Esophagus muscularis mucosa (tissue), 4 donors: ENCODE data around the gene C1QTNF5. TPM values are rescaled to one million over a fixed set of nuclear protein-coding genes. Genes with fewer than 3 reads are reported as not detected.
A peak's percentile ranks its signal among the peaks of the same experiment; 100 is the strongest.

Source experiments
- DNase-seq: peaks from one replicate; pipeline ENCODE4 v3.0.0-alpha.2; 2017; ENCODE audit errors: extremely low spot score
- H3K27ac ChIP-seq, 4 donors: fragments of 200-600 bp; sonication (generic); replicated peaks in 1 of 4; 1 replicate in 3 of 4; 2 replicates in 1 of 4; pipeline ENCODE4 v1.5.1; 2016 to 2019; ENCODE audit warnings: mild to moderate bottlenecking in 1 of 4
- H3K27me3 ChIP-seq, 4 donors: fragments of 200-600 bp; sonication (generic); one replicate each; pipeline versions ENCODE4 v1.5.1 to v1.6.0; 2016 to 2019
- H3K36me3 ChIP-seq, 4 donors: fragments of 200-600 bp; sonication (generic); one replicate each; pipeline ENCODE4 v1.5.1; 2016 to 2019
- H3K4me1 ChIP-seq, 4 donors: fragments of 200-600 bp; sonication (generic); one replicate each; pipeline ENCODE4 v1.5.1; 2016 to 2019
- H3K4me3 ChIP-seq, 4 donors: fragments of 200-600 bp; sonication (generic); 1 replicate in 2 of 4; 2 replicates in 2 of 4; pipeline ENCODE4 v1.5.1; 2016 to 2019; ENCODE audit warnings: mild to moderate bottlenecking in 4 of 4, moderate library complexity in 1 of 4
- H3K9me3 ChIP-seq, 4 donors: fragments of 200-600 bp; sonication (generic); 1 replicate in 3 of 4; 2 replicates in 1 of 4; pipeline ENCODE4 v1.5.1; 2016 to 2019
- CTCF ChIP-seq, 3 experiments: fragments of 200-600 bp in 2 of 3; fragments of 450-650 bp in 1 of 3; sonication (generic) in 2 of 3; IDR thresholded peaks; one replicate each; pipeline ENCODE4 v1.5.1; 2017 to 2019; ENCODE audit warnings: antibody characterized with exemption in 3 of 3, mild to moderate bottlenecking in 2 of 3, moderate library complexity in 1 of 3
- EP300 ChIP-seq: sonication (generic); formaldehyde crosslinking; IDR thresholded peaks from one replicate; pipeline ENCODE4 v1.6.1; 2017; ENCODE audit warnings: antibody characterized with exemption
- POLR2A ChIP-seq: fragments of 450-650 bp; IDR thresholded peaks from one replicate; pipeline ENCODE4 v1.6.1; 2017; ENCODE audit warnings: antibody characterized with exemption, moderate library complexity, mild to moderate bottlenecking, low read depth
- POLR2AphosphoS5 ChIP-seq, 2 donors: sonication (generic); formaldehyde crosslinking; IDR thresholded peaks; one replicate each; pipeline ENCODE4 v1.6.1; 2017; ENCODE audit warnings: antibody characterized with exemption in 2 of 2
- WGBS: methylation state at CpG from one replicate; pipeline ENCODE4 v1.1.5; 2018; 5-methylcytosine and 5-hydroxymethylcytosine counted together
- intact Hi-C: fragments of 100-400 bp; cut with DNase I; formaldehyde crosslinking; loops from one replicate; pipeline ENCODE4 v1.15.1; 2023
- total RNA-seq, 4 donors: library from RNA; depleted of rRNA; stranded (reverse); fragments of >200 nt; gene quantifications; one replicate each; pipeline versions ENCODE4 v1.1.0 to v1.2.1, GENCODE V29; 2016

Gene C1QTNF5
- total RNA-seq, 4 donors from 2014 or later, result 23.7 to 74.3 (median 51.6) TPM

GRCh38 chr11:119347940-119348605 is 7.4 kb upstream of the C1QTNF5 start:
- Histone ChIP-seq H3K9me3 (no peaks in the 10 kb centered on the region), H3K4me1 (peaks cover 4 to 15% (median 12%) of the 10 kb centered on the region in 4 donors), H3K36me3 (no peaks in the 10 kb centered on the region), H3K27me3 (no peaks in the 10 kb centered on the region), H3K4me3 (no peak overlapping the region), H3K27ac (no peak overlapping the region)
- intact Hi-C loops, result no loop called here
- WGBS, result 74% methylated on average over 16 of the region's 16 CpGs
- TF ChIP-seq CTCF (IDR thresholded peaks at IDR 0.05), result no peak
- DNase-seq, result no peak

- TF ChIP-seq POLR2A, result no peak
- TF ChIP-seq EP300, result no peak
- no peak for TF ChIP-seq CTCF (IDR thresholded peaks at IDR 0.05)
- DNase-seq, result no peak
Observed at GRCh38 chr11:119347242-119347641, 6.6 kb upstream of the C1QTNF5 start.

GRCh38 chr11:119346605-119347004 is 5.9 kb upstream of the C1QTNF5 start, which contains the start of gene MFRP:
TSS of gene MFRP (minus strand) at chr11:119346705. CDS start at chr11:119346513, 192 bp downstream.
- intact Hi-C loops, result no loop called here
- Histone ChIP-seq H3K36me3 (no peaks in the 10 kb centered on the region), H3K27me3 (no peaks in the 10 kb centered on the region), H3K4me1 (peaks cover 2 to 4% (median 2%) of the 10 kb centered on the region in 4 donors), H3K9me3 (no peaks in the 10 kb centered on the region), H3K4me3 (no peak within 1 kb of the TSS), H3K27ac (peak within 1 kb of the TSS in 1 of 4 donors; percentile 10)
- DNase-seq, result no peak
- no peak for TF ChIP-seq POLR2A
- no peak for TF ChIP-seq POLR2AphosphoS5 (IDR thresholded peaks at IDR 0.05)
- no peak for TF ChIP-seq CTCF (IDR thresholded peaks at IDR 0.05)
- no peak for TF ChIP-seq EP300
- WGBS, result 59% methylated on average over 6 of the region's 6 CpGs

More at GRCh38 chr11:119347242-119347641, 6.6 kb upstream of the C1QTNF5 start:
- 80% methylated on average over 2 of the region's 2 CpGs for WGBS
- Histone ChIP-seq H3K36me3 (no peaks in the 10 kb centered on the region), H3K27me3 (no peaks in the 10 kb centered on the region), H3K9me3 (no peaks in the 10 kb centered on the region), H3K27ac (no peak overlapping the region), H3K4me1 (peaks cover 0 to 7% (median 3%) of the 10 kb centered on the region in 4 donors), H3K4me3 (no peak overlapping the region)
- intact Hi-C loops, result no loop called here

GRCh38 chr11:119345685-119346084 is 5.0 kb upstream of the C1QTNF5 start:
- WGBS, result 80% methylated on average over 9 of the region's 12 CpGs
- Histone ChIP-seq H3K27ac (no peak overlapping the region), H3K4me1 (peaks cover 11 to 13% (median 11%) of the 10 kb centered on the region in 4 donors), H3K27me3 (no peaks in the 10 kb centered on the region), H3K36me3 (no peaks in the 10 kb centered on the region), H3K9me3 (no peaks in the 10 kb centered on the region), H3K4me3 (no peak overlapping the region)
- intact Hi-C loops, result no loop called here
- TF ChIP-seq POLR2AphosphoS5 (IDR thresholded peaks at IDR 0.05), result no peak
- TF ChIP-seq POLR2A, result no peak
- no peak for TF ChIP-seq EP300
- TF ChIP-seq CTCF (IDR thresholded peaks at IDR 0.05), result no peak
- DNase-seq, result no peak
